GM06990 (cell line): Measurements from ENCODE around the gene ZBED5.
"Not testable (repeated sequence)": the region's sequence is repeated elsewhere in the genome, so short reads cannot be mapped to it uniquely, and the experiment has no call there.

Source experiments
- DNase-seq: peaks from one replicate; pipeline ENCODE4 v3.0.0-alpha.2; 2011; ENCODE audit not compliant: insufficient read length; ENCODE audit errors: extremely low read depth
- H3K27me3 ChIP-seq: replicated peaks from 2 replicates; pipeline ENCODE4 v1.6.0; 2011; ENCODE audit warnings: low read length; ENCODE audit not compliant: control insufficient read depth, insufficient read depth
- H3K36me3 ChIP-seq: 2 replicates; pipeline ENCODE4 v1.5.1; 2011; ENCODE audit warnings: low read length; ENCODE audit not compliant: control insufficient read depth, insufficient read depth
- H3K4me3 ChIP-seq: replicated peaks from 2 replicates; pipeline ENCODE4 v1.5.1; 2011; ENCODE audit warnings: low read depth, mild to moderate bottlenecking, control low read depth, low read length
- TF ChIP-seq, protein P1 (sequence below): IDR thresholded peaks from 2 replicates; pipeline ENCODE4 v1.5.1; 2011; ENCODE audit warnings: low read length, control low read depth, mild to moderate bottlenecking, inconsistent platforms; ENCODE audit not compliant: insufficient read depth, poor library complexity, severe bottlenecking

ZBED5 gene

DNA sequence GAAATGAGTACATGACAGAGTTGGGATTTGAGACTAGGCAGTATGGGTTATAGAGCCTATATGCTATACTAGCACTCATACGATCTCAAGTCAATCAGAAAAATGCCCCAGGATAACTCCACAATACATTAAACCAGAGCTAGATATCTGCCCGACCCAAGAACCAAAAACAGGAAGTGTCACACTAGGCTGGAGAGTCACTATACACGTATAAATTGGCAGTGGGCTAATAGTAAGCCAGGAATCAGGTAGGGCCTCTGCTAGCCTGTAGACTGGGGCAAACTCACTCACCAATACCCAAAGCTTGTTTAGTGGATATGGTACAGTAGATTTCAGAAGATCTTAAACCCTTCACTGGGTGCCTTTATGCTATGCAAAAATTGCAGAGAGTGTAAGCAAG lies 33.0 kb downstream of the ZBED5 start:
- TF ChIP-seq, protein P1, sequence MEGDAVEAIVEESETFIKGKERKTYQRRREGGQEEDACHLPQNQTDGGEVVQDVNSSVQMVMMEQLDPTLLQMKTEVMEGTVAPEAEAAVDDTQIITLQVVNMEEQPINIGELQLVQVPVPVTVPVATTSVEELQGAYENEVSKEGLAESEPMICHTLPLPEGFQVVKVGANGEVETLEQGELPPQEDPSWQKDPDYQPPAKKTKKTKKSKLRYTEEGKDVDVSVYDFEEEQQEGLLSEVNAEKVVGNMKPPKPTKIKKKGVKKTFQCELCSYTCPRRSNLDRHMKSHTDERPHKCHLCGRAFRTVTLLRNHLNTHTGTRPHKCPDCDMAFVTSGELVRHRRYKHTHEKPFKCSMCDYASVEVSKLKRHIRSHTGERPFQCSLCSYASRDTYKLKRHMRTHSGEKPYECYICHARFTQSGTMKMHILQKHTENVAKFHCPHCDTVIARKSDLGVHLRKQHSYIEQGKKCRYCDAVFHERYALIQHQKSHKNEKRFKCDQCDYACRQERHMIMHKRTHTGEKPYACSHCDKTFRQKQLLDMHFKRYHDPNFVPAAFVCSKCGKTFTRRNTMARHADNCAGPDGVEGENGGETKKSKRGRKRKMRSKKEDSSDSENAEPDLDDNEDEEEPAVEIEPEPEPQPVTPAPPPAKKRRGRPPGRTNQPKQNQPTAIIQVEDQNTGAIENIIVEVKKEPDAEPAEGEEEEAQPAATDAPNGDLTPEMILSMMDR = no peak
- Histone ChIP-seq H3K27me3 (no peaks in the 10 kb centered on the region), H3K4me3 (no peak overlapping the region), H3K36me3 (no peaks in the 10 kb centered on the region)
- no peak for DNase-seq

DNA sequence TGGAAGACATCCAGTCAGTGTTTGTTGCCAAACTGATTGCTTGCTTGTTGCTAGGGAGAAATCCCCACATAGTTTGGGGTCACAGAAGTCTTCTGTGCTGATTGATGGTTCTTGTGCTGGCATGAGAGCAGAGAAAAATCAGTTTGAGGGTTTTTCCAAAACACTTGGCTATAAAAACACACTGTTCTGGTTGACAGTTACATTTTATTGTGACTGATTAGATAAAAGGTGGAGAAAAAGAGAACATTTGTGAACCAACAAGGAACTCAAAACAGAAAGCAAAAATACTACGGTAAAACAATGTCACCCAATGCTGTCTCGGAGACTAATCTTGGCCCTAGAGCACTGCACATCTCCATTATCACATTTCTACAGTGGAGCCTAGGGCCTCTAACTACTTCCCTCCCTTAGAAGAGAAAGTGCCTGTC lies 34.7 kb downstream of the ZBED5 start:
- Histone ChIP-seq H3K36me3 (no peaks in the 10 kb centered on the region), H3K27me3 (no peaks in the 10 kb centered on the region), H3K4me3 (no peak overlapping the region)
- no peak for DNase-seq
- TF ChIP-seq, protein P1 = no peak

DNA sequence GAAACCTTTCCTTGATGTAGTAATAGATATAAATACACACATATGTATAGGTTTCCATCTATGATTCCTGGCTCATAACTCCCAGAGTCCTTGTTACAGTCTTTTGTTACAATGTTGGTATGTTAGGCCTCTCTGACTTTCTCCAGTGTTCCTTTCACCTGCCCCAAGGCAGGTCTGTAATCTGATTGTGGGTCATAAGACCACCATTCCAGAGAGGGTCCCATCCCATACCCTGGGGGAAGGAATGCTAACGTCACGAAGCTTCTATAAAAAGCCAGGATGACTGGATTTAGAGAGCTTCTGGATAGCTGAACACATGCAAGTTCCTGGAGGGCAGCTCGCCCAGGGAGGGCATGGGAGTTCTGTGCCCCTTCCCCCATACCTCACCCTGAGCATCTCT lies 35.4 kb downstream of the ZBED5 start:
- DNase-seq, H3K4me3 ChIP-seq, H3K27me3 ChIP-seq, H3K36me3 ChIP-seq: not testable (repeated sequence)

DNA sequence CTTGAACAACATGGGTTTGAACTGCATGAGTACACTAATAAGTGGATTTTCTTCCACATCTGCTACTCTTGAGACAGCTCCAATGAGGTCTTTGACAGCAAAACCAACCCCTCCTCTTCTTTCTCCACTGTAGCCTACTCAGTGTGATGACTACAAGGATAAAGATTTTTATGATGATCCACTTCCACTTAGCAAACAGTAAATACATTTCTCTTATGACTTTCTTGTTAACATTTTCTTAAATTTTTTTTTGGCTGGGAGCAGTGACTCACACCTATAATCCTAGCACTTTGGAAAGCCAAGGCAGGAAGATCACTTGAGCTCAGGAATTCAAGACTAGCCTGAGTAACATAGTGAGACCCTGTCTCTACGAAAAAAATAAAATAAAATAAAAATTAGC lies 39.3 kb downstream of the ZBED5 start:
- no peak for DNase-seq
- Histone ChIP-seq H3K27me3 (no peaks in the 10 kb centered on the region), H3K4me3 (no peak overlapping the region), H3K36me3 (no peaks in the 10 kb centered on the region)
- TF ChIP-seq, protein P1 = no peak

DNA sequence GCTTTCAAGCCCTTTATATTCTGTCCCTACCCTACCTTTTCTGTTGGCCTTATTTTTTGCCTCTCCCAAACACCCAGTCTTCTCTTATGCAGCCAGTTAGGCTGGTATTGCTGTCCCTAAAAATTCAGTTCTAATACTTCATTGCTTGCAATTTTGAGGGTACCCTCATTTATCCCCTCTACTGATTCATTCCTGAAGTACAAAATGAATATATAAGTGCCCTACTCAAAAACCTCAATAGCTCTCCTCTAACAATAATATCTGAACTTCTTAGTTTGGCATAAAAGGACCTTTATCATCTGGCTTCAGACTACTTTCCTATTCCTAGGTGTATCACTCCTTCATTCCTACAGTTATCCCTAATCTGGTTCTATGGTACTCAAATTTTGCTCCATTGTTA lies 43.9 kb downstream of the ZBED5 start:
- Histone ChIP-seq H3K36me3 (no peaks in the 10 kb centered on the region), H3K27me3 (no peaks in the 10 kb centered on the region), H3K4me3 (no peak overlapping the region)
- no peak for DNase-seq
- TF ChIP-seq, protein P1 = no peak

DNA sequence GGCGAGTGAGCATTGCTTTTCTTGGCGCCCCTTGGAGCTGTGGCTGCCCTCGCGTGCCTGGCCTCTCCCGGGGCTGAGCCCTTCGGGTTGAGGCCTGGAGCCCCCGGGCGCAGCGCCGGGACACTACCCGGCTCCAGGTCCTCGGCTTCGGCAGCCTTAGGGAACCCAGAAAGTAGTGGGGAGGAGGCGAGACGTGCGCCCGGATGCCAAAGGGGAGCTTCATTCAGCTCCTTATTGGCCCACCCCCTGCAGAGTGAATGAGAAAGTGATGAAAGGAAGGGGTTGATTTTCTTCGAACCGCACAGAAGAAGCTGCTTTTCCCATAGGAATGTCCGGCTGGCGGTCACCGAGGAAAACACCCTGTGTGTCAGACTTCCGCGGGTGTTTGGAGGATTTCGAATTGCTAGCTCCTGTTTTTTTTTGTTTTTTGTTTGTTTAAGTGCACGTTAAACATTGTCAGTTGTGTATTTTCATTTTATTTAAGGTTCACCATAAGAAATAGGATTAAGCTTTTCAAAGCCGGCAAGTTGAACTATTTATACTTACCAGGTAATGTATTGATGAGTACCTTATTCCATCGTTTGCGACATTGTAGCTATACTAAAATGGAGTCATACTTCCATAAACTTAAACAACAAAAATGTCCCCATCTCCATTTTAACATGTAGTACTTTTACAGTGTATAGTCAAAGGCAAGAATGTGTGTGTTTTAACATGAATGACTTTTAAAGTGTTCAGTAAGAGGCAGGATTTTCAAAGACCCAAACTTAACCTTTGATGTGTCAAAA lies 48.3 kb downstream of the ZBED5 start:
- no peaks in the 10 kb centered on the region for H3K27me3 ChIP-seq
- DNase-seq = no peak
- H3K4me3 ChIP-seq = peak overlapping the region; percentile 85
- H3K36me3 ChIP-seq = peaks cover 9% of the 10 kb centered on the region
- TF ChIP-seq, protein P1 = no peak
